OCI-LY7 (cell line): ENCODE data around the gene MCRIP2. TPM values are rescaled to one million over a fixed set of nuclear protein-coding genes. Genes with fewer than 3 reads are reported as not detected.

Experiments
- BruUV-seq: library from RNA; stranded (reverse); fragments of 400-500 nt; replicated peaks from 2 replicates; lab custom pipeline; 2021; lab: Mats Ljungman, UMichigan
- CTCF ChIA-PET: fragments of 300-600 bp; sonication (Branson Sonifier 250); formaldehyde crosslinking; loops from one replicate; lab custom pipeline; 2022; ENCODE audit warnings: antibody characterized with exemption; ENCODE audit not compliant: unreplicated experiment; lab: Charles Lee
- POLR2A ChIA-PET: fragments of 300-600 bp; sonication (Branson Sonifier 250); formaldehyde crosslinking; loops from one replicate; lab custom pipeline; 2022; ENCODE audit warnings: antibody characterized with exemption; lab: Charles Lee
- DNase-seq: peaks from one replicate; pipeline ENCODE4 v3.0.0-alpha.2; 2015; ENCODE audit warnings: low spot score
- H2AFZ ChIP-seq: fragments of 200-600 bp; sonication (generic), shearing (Covaris generic); 2 replicates; pipeline ENCODE4 v1.6.1; 2014; ENCODE audit warnings: mild to moderate bottlenecking, antibody characterized with exemption, low read length, moderate library complexity
- H3K27ac ChIP-seq: fragments of 200-600 bp; sonication (generic); 2 replicates; pipeline ENCODE4 v1.5.1; 2014; ENCODE audit warnings: mixed run types, low read depth, mild to moderate bottlenecking, moderate library complexity, low read length, inconsistent platforms; ENCODE audit not compliant: poor library complexity, severe bottlenecking
- H3K36me3 ChIP-seq: fragments of 200-600 bp; sonication (generic); 2 replicates; pipeline ENCODE4 v1.6.1; 2014; ENCODE audit warnings: mild to moderate bottlenecking, antibody characterized with exemption, low read length, moderate library complexity, mixed read lengths; ENCODE audit not compliant: insufficient read depth
- H3K4me1 ChIP-seq: fragments of 200-600 bp; sonication (generic); 2 replicates; pipeline ENCODE4 v1.5.1; 2014; ENCODE audit warnings: mild to moderate bottlenecking, low read length; ENCODE audit not compliant: insufficient read depth, poor library complexity, severe bottlenecking
- H3K4me2 ChIP-seq: fragments of 200-600 bp; sonication (generic); 2 replicates; pipeline ENCODE4 v1.6.1; 2014; ENCODE audit warnings: mild to moderate bottlenecking, low read length
- H3K4me3 ChIP-seq: fragments of 200-600 bp; sonication (generic); 2 replicates; pipeline ENCODE4 v1.5.1; 2014; ENCODE audit warnings: mild to moderate bottlenecking, low read depth, low read length; ENCODE audit not compliant: poor library complexity, severe bottlenecking
- H3K79me2 ChIP-seq: fragments of 200-600 bp; sonication (generic); 2 replicates; pipeline ENCODE4 v1.6.1; 2016; ENCODE audit warnings: low read depth, mild to moderate bottlenecking, low read length, moderate library complexity, mixed read lengths; ENCODE audit not compliant: insufficient read depth
- H3K9me2 ChIP-seq: fragments of 200-600 bp; sonication (generic); 2 replicates; pipeline ENCODE4 v1.6.1; 2016; ENCODE audit warnings: mild to moderate bottlenecking, low read length, mixed read lengths; ENCODE audit not compliant: insufficient read depth
- H3K9me3 ChIP-seq: fragments of 200-600 bp; sonication (generic); 2 replicates; pipeline ENCODE4 v1.6.1; 2014; ENCODE audit warnings: mild to moderate bottlenecking, mixed run types, low read length, mixed read lengths
- H4K20me1 ChIP-seq: fragments of 200-600 bp; sonication (generic); 2 replicates; pipeline ENCODE4 v1.6.1; 2014; ENCODE audit warnings: mild to moderate bottlenecking, antibody characterized with exemption, low read length, moderate library complexity, mixed read lengths; ENCODE audit not compliant: insufficient read depth
- CTCF ChIP-seq: fragments of 200-600 bp; sonication (generic); conservative IDR thresholded peaks from 2 replicates; pipeline ENCODE4 v1.5.1; 2014; ENCODE audit warnings: mild to moderate bottlenecking, antibody characterized with exemption, low read length, moderate library complexity, mixed read lengths
- EZH2phosphoT487 ChIP-seq: fragments of 200-600 bp; sonication (generic); IDR thresholded peaks from 2 replicates; pipeline ENCODE4 v1.6.1; 2018; ENCODE audit warnings: low read depth, borderline replicate concordance, mild to moderate bottlenecking, mixed run types, antibody characterized with exemption, low read length, moderate library complexity, mixed read lengths
- intact Hi-C: fragments of 100-400 bp; cut with micrococcal nuclease; formaldehyde crosslinking; loops from one replicate; pipeline ENCODE4 v1.10.0; 2022; ENCODE audit not compliant: unreplicated experiment
- total RNA-seq, 2 experiments: library from RNA; depleted of rRNA in 1 of 2; stranded (reverse); fragments of >200 nt in 1 of 2; shearing (Covaris generic) in 1 of 2; gene quantifications; 2 replicates each; pipeline ENCODE4 v1.2.3, GENCODE V29; 2014 to 2022

Gene MCRIP2
- total RNA-seq, 2 experiments from 2014 or later = 62.8 to 64.1 TPM

- peaks cover 12% of the 10 kb centered on the region; the same call in 1 of the 2 replicates for H3K79me2 ChIP-seq
- H3K9me2 ChIP-seq = no peaks in the 10 kb centered on the region
- H3K4me1 ChIP-seq = peaks cover 14% of the 10 kb centered on the region
- no peak overlapping the region for H2AFZ ChIP-seq
- no TSS peak for BruUV-seq
- TF ChIP-seq EZH2phosphoT487 = no peak
- no peak for TF ChIP-seq CTCF
- no peaks in the 10 kb centered on the region for H4K20me1 ChIP-seq
- H3K4me2 ChIP-seq = no peak overlapping the region
- POLR2A ChIA-PET = interaction anchor here (1.1 kb wide), 1 partner anchor 8 kb away, joined by 4 read pairs; no protein-coding TSS in a partner anchor
- no peak overlapping the region for H3K27ac ChIP-seq
- peaks cover 45% of the 10 kb centered on the region for H3K36me3 ChIP-seq
- no peak for DNase-seq
- no peaks in the 10 kb centered on the region for H3K9me3 ChIP-seq
- intact Hi-C loops = no loop called here
- CTCF ChIA-PET = no interaction called here
- no peak overlapping the region for H3K4me3 ChIP-seq
Observed at GRCh38 chr16:670485-671352, 29.1 kb downstream of the MCRIP2 start.

- Histone ChIP-seq H3K4me2 (no peak overlapping the region), H3K79me2 (peaks cover 12% of the 10 kb centered on the region; the same call in 1 of the 2 replicates), H3K9me3 (no peaks in the 10 kb centered on the region), H3K36me3 (peaks cover 45% of the 10 kb centered on the region), H3K27ac (no peak overlapping the region), H3K9me2 (no peaks in the 10 kb centered on the region), H2AFZ (no peak overlapping the region), H3K4me1 (peaks cover 14% of the 10 kb centered on the region), H4K20me1 (no peaks in the 10 kb centered on the region), H3K4me3 (no peak overlapping the region)
- CTCF ChIA-PET = no interaction called here
- no TSS peak for BruUV-seq
- intact Hi-C loops = no loop called here
- no peak for TF ChIP-seq CTCF
- no peak for TF ChIP-seq EZH2phosphoT487
- DNase-seq = no peak
- POLR2A ChIA-PET = interaction anchor here (0.6 kb wide), 1 partner anchor 587 kb away, joined by 4 read pairs; no protein-coding TSS in a partner anchor
Observed at GRCh38 chr16:671353-672131, 29.9 kb downstream of the MCRIP2 start.
